Left cardiac atrium (tissue), 4 donors: Measurements from ENCODE around the gene SST. TPM values are rescaled to one million over a fixed set of nuclear protein-coding genes. Genes with fewer than 3 reads are reported as not detected.
A peak's percentile ranks its signal among the peaks of the same experiment; 100 is the strongest.

ENCODE experiments used
- ATAC-seq, 2 donors: fragments of 200-7000 bp; cut with Tn5 transposase; one replicate each; pipeline ENCODE4 v1.9.1; 2020; ENCODE audit warnings: mild to moderate bottlenecking in 2 of 2, moderate library complexity in 2 of 2
- DNase-seq: peaks from one replicate; pipeline ENCODE4 v3.0.0-alpha.2; 2020
- intact Hi-C, 2 donors: fragments of 100-400 bp; cut with DNase I; formaldehyde crosslinking; loops; one replicate each; pipeline versions ENCODE4 v1.14.1 to v1.15.1; 2022 to 2023
- long read RNA-seq: library from polyadenylated mRNA; unstranded; transcript quantifications from one replicate; pipeline ENCODE4 v2.0.0, GENCODE V29; 2021
- total RNA-seq, 2 donors: library from RNA; stranded (reverse); fragmentation: NEBNext Ultra II Directional; extraction: Animal tissue kit (Norgen Biotek cat#: 25700); gene quantifications; one replicate each; pipeline ENCODE4 v1.2.1, GENCODE V29; 2021
- donor health status: DM: no; HTN: yes; CAD: no.
- donor health status: DM: no; HTN: yes; CAD: no; lungs with severe emphysema.
- donor health status: DM: yes; HTN: yes; CAD: no.
- donor health status: Dilated cardiomyopathy.

Gene SST
- total RNA-seq: not detected
- long read RNA-seq: 0 reads

DNA sequence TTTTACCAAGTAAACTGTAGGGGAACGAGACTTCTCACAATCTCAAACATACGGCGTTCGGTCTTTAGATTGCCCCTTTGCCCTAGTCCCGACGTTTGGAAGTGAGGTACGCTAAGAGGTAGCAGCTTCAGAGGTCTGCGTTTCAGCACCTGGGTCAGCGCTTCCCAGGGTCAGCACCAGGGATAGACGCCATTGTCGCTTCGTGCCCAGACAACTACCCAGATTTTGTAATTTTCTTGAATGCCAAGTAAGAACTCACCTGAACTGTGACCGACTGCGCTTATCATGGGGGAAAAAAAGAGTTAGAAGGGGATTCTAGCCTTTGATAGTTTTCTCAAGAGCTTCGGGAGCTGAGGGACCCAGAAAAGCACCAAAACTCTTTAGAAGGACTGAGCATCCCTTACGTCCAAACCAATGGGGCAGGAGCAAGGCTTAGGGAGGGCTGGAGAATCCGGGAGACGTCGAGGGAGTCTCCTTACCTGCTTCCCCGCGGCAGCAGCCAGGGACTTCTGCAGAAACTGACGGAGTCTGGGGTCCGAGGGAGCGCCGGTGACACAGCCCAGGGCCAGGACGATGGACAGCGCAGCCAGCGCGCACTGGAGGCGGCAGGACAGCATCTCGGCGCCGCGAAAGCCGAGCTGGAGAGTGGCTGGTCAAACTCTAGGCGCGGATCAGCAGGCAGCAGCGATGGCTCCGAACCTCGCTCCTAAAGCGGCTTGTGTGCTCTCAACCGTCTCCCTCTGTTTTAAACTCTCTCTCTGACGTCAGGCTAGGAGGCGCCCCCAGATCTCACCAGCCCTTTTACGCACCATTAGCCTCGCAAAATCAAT is at the start of gene SST:
Gene SST, minus strand, starts transcription at position 720 of the 830 bp plus-strand sequence. Its CDS starts 103 bp downstream, at position 617.
- peak; percentile 57 for DNase-seq
- intact Hi-C loops: loop anchor here in 1 of 2 donors (10.0 kb wide), 2 partner anchors 55 to 445 kb away; no protein-coding TSS in a partner anchor
- peak; percentile 74 to 81 for ATAC-seq

DNA sequence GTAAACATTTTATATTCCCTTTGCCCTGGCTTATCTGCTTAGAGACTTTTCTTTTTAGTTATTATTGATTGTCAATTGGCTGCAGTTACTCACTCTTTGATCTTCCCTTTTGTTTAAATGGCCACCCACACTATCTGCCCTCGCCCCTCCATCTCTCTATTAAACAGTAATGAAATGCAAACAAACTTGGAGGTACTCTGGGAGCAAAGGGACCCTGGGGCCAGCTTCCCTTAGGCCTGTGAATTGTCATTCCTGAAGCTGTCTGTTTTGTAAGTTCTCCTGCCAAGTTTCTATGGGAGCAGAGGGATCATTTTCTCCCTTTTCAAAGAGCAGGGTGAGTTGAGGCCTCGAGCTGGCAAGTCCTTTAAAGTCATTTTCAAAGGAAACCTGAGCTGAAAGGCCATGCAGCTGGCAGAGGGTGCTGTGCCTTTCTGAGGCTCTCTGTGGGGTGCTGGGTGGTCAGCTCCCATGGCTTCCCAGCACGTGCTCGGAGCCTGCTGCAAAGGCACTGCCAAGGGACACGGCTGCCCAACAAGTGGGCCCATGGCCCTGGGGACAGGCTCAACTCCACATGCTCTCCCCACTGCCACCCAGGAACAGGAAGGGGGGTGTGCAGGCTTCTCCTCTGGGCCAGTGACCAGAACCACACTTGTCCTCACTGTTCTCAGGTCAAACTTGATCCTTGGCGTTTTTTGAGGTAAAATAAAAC is 49.6 kb upstream of the SST start:
- peak; percentile 27 to 84 for ATAC-seq
- intact Hi-C loops: loop anchor here in 1 of 2 donors (5.0 kb wide), 1 partner anchor 42 kb away; no protein-coding TSS in a partner anchor
- no peak for DNase-seq

DNA sequence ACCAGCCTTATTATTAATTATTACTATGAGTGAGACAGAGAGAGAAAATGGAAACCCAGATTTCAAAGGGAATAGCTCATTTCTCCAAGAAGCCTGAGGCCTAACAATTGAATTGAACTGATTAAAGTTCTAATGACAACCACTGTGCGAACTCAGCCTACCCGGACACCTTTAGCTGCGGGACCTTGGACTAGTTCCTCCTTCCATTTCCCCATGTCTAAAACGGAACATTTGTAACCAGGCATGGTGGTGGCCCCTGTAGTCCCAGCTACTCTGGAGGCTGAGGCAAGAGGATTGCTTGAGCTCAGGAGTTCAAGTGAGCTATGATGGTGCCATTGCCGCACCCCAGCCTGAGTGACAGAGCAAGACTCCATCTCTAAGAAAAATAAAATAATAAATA is 48.6 kb upstream of the SST start:
- no peak for ATAC-seq

DNA sequence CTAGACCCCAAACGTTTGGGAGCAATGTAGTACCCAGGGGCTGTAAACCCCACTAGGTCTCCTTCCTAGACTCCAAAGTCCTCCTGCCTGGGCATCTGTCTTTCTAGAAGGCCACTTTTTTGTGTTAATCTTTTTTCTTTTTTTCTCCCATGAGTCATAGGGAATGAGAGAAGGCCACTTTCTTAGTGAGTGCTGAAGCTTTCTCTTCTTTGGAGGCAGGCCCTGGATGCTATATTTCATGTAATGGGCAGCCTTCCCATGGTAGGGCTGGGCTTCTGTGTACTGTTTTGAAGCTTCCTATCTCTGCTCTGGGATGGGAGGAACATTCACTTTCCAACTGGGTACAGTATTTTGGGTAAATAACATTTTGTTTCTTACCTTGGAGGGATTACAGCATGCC is 47.4 kb upstream of the SST start:
- intact Hi-C loops: loop anchor here in 1 of 2 donors (5.0 kb wide), 1 partner anchor 40 kb away; no protein-coding TSS in a partner anchor
- no peak for DNase-seq

More for the DNA sequence above, 48.6 kb upstream of the SST start:
- no peak for DNase-seq
- intact Hi-C loops: loop anchor here in 1 of 2 donors (5.0 kb wide), 1 partner anchor 42 kb away; no protein-coding TSS in a partner anchor

DNA sequence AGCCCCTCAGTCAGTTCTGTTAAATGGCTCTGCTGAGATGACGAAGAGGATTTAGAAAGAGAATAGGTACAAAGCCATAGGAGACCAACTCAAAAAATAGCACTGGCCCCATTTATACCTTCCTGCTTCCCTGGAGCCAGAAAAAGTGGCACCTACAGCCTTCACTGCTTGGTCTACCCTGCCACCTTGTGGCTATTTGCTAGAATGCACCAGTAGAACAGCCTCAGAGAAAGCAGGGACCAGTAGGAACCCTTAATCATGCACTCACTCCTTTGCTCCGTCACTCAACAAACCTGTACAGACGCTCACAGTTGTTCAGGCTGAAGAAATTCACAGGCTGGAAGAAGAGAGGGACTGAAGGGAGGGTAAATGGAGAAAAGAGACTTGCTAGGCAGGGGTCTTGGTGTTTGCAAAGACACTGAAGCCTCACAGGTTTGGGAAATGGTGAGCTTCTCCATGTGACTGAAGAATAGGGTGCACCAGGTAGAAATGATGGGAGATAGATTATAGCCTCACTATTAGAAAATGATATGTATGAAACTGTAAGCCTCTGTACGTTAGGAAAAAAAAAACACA is 44.3 kb upstream of the SST start:
- ATAC-seq (peak; percentile 87 to 93), DNase-seq (peak; percentile 58)
- intact Hi-C loops: loop anchor here (1.0 to 2.0 kb wide), 2 partner anchors 36 to 396 kb away; no protein-coding TSS in a partner anchor

More for the DNA sequence above, 47.4 kb upstream of the SST start:
- no peak for ATAC-seq

DNA sequence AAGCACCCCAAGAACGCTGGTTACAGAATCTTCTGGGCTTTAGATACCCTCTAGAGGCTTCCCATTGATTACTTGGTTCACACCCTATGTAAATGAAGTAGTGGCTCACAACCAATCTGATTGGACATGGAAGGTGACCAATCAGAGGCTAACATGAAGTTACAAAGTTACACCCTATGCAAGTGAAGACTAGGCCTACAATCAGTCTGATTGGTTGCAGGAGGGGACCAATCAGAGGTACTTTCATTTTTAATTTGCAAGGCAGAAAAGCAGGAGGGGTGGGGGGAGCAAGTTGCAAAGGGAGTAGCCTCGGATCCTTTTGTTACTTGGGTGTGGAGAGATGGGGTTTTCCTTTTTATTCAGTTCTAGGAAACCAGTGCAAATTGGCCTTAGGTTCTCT is 43.3 kb upstream of the SST start:
- no peak for DNase-seq
- intact Hi-C loops: no loop called here
- ATAC-seq: peak; percentile 45 to 62

DNA sequence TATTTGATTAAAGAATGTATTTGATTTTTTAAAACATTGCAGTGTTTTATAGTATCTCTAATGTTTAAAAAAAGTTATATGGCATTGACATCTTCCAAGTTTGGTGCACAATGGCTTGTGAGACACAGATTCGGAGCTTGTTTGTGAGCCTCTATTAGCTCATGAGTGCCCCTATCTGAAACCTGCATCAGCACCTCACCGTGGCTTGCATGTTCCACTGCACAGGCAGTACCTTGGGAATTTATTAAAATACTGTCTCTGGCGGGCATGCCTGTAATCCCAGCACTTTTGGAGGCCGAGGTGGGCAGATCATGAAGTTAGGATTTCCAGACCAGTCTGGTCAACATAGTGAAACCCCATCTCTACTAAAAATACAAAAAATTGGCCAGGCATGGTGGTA is 39.0 kb upstream of the SST start:
- intact Hi-C loops: no loop called here
- DNase-seq (no peak), ATAC-seq (no peak)

DNA sequence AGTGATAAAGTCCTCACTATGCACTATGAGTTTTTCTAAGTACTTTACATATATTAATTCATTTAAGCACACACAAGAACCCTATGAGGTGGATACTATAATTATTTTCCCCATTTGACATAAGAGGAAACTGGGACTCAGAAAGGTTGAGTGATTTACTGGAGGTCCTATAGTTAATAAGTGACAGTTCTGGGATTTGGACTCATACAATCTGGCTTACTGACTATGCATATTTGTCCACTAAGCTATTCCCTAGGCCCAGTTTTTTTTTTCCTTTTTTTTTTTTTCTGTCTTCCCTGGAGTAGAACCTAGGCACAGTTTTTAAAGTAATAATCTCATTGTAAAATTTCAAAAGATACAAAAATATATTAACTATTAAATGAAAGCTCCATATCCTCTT is 38.5 kb upstream of the SST start:
- intact Hi-C loops: no loop called here
- DNase-seq: no peak
- ATAC-seq: no peak

DNA sequence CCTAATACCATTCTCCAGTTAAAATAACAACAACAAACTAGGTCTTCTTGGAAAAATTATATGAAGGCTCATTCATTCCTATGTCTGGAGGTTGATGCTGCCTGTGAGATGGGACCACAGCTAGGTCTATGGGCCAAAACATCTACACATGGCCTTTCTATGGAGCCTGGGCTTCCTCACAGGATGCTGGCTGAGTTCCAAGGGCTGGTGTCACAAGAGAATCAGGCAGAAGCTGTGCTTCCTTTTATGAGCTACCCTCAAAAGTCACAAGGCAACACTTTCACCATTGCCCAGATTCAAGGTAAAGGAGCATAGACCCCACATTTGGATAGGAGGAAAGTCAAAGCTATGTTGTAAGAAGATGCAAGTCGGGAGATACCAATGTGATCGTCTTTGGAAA is 36.8 kb upstream of the SST start:
- DNase-seq (peak; percentile 56), ATAC-seq (no peak)
- intact Hi-C loops: no loop called here

DNA sequence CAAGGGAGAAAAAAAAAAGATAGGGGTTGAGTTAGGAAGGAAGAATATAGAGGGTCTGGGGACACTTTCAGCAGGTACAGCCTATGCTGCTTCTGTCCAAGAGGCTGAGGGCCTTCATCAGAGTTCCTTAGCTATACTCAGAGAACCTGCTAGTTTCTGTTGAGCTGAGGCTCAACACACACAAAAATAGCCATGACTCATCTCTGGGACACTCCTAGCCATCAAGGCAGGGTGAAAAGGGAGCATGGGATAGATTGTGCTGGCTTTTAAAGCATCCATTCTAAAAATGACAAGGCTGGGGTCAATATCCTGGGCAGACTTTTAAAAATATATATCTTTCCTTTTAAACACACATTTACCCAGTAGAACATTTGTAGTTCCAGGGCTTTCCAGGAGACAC is 35.0 kb upstream of the SST start:
- ATAC-seq (peak; percentile 71 to 84), DNase-seq (no peak)
- intact Hi-C loops: no loop called here

DNA sequence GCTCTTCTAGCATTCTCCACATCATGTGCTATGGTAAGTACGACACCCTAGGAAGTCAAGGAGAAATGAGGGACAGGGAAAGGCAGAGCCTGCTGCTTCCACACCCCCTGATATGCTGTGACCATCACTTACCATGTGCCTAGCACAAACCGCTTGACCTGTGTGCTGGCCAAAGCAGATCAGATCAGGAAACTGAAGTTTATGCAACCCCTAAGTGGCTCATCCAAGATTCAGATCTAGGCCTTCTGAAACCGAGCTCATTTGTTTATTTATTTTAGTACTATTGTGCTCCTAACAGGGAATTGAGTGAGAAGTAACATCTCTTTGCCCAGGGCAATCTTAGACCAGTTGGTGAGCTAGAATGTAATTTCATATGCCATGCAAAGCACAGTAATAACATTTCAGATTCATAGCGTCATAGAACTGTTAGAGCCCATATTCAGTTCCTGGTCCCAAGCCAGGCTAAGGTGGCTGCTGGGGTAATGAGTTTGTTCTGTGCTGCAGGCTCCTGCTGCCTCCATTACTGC is 32.4 kb upstream of the SST start, which contains the start of gene RTP2:
Gene RTP2, minus strand, starts transcription at position 51 of the 527 bp plus-strand sequence. CDS start 429 bp downstream, outside the sequence.
- no peak for DNase-seq
- ATAC-seq: no peak
- intact Hi-C loops: no loop called here

DNA sequence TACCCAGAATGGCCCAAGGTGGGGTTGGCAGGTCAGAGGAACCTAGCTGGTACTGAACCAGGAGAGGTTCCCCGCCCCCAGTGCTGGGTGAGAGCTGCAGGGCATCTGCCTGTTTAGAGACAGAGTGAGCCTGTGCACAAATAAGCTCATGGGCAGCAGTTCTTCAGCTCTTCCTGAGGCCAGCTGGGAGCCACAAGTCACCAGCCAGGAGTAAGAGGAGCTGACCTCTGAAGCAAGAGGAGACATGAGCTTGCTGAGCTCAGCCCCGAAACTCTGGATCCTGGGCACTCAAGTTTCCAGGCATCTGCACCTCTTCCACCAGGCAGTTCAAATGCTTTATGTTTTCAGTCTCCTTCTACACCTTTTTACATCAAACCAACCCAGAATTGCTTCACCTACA is 30.1 kb upstream of the SST start:
- ATAC-seq: no peak
- DNase-seq: no peak
- intact Hi-C loops: no loop called here

DNA sequence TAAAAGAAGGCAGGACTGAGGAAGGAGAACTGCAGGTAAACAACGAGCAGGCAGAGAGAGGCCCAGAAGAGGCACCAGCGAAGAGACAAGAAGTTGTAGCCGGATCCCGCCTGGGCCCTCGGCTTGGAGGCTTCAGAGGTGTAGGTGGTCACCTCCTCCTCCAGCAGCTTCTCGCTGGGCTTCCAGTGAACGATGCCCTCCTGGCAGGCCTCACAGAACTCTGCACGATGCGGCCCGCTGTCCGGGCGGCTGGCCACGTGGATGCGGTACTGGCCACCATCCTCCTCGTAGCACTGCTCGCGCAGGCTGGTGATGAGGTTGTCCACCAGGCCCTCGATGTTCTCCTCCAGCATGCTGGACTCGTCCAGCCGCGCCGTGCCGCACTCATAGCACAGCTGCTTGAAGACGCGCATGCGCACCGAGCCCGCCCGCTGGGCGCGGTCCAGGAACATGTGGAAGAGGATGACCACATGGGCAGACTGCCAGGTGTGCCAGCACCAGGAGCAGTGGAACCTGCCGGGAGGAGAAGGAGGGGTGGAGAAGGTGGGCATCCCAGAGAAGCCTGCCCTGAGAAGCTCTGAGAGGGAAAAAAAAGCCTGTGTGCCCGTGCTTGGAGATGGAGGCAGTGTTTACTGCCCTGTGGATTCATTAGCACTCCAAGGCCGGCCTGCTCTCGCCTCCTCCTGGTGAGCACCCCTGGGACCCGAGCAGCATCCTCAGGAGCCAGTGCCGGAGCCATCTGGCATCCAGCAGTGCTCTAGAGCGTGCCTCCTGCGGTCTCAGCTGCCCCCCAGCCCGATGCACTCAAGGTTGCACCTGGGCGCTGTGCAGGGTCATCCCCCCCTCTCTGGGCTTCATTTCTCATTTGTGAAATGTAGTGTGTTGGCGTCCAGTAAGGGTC is 28.6 kb upstream of the SST start:
- ATAC-seq (no peak), DNase-seq (no peak)
- intact Hi-C loops: no loop called here

DNA sequence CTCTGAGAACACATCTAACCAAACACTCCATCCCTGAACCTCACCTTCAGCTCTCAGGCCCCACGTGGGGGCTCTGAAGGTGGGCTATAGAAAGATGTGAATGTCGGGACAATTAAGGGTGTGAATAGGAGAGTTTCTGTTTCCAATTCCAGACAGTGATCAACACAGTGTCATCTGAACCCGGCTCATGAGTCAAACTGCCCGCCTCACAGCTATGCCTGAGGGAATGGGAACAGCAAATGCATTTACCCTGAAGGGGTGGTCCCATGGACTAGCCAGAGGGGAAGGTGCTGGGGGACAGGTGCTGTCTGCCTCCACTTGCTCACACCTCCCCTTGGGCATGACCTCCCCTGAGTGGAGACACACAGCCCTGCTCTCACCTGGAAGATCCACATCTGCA is 25.8 kb upstream of the SST start:
- ATAC-seq (no peak), DNase-seq (no peak)
- intact Hi-C loops: no loop called here

DNA sequence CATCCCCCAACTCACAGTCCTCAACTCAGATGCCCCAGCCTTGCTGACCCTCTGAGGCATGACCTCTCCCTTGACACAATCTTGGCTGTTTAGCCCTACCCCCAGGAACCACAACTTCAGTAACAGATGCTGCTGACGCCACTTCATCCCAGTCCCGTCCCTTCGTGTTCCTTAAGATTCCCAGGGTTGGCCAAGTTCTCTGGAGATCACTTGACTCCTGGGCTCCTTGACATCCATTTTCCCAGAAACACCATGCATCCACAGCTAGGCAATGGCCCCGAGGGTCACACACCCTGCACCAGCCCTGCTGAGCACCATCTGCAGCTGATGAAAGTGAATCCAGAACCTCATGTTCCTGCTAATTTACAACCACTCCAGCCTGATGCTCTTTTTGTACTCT is 25.3 kb upstream of the SST start:
- DNase-seq (no peak), ATAC-seq (peak; percentile 28 to 29)
- intact Hi-C loops: no loop called here

DNA sequence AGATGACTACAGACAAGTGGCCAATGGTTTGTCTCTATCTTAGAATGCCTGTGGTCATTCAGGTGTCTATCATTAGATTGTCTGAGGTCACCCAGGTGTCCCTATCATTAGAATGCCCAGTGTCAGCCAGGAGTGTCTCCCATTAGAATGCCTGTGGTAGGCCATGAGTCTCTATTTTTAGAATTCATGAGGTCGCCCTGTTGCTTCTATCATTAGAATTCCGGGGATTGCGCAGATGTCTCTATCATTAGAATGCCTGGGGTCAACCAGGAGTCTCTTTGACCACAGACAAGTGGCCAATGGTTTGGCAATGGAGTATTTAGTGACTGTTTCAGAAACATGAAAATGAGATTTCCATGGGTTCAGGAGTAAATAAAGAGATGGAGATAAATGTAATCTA is 24.6 kb upstream of the SST start:
- no peak for DNase-seq
- peak in 1 of 2 donors; percentile 70 for ATAC-seq
- intact Hi-C loops: no loop called here

DNA sequence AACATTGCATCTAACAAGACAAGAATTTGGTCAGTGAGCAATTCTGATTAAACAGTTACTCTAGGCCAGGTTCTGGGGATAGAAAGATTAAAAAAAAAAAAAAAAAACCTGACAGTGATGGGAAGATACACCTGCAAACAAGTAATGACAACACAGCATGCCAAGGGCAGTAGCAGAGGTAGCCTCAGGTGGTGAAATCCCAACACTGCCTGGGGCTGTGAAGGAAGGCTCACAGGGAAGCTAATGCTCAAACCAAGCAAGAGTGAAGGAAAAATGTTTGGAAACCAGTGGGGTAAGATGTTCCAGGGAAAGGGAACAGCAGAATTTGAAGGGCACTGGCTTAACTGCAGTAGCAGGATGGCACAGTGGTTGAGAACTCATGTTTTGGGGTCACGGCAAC is 23.2 kb upstream of the SST start:
- ATAC-seq: no peak
- DNase-seq: no peak
- intact Hi-C loops: no loop called here

DNA sequence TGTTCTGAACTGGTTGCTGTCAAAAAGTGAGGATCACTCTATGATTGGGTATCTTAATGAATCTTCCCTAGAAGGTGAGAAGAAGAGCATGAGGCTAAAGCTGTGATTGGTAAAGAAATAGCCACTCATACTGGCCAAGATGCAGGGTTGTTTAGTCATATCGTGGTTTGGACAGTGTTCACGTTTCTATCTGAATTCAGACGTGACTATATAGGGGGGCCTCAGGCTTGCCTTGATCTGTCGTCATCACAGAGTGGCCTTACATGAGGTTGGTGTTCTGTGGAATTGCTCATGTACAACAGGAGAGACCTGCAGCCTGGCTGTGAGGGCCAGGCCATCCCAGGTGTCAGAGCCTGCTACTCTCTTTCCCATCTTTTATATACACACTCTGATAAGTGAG is 19.8 kb upstream of the SST start:
- ATAC-seq (no peak), DNase-seq (no peak)
- intact Hi-C loops: no loop called here
